Calu3 (cell line): Measurements from ENCODE around the gene NDUFB8. TPM values are rescaled to one million over a fixed set of nuclear protein-coding genes. Genes with fewer than 3 reads are reported as not detected.

Experiments
- BruUV-seq: library from RNA; stranded (reverse); fragments of 400-500 nt; replicated peaks from 2 replicates; lab custom pipeline; 2021; lab: Mats Ljungman, UMichigan
- CTCF ChIA-PET: fragments of 300-600 bp; sonication (Branson Sonifier 250); formaldehyde crosslinking; loops from one replicate; lab custom pipeline; 2022; ENCODE audit warnings: antibody characterized with exemption; lab: Charles Lee
- DNase-seq: peaks from one replicate; pipeline ENCODE4 v3.0.0; 2022
- H3K27ac Mint-ChIP-seq: one replicate; pipeline ENCODE4 v1.8.0; 2022; ENCODE audit warnings: mixed read lengths; ENCODE audit not compliant: unreplicated experiment
- H3K27me3 Mint-ChIP-seq: one replicate; pipeline ENCODE4 v1.8.0; 2022; ENCODE audit warnings: mixed read lengths; ENCODE audit not compliant: unreplicated experiment
- H3K36me3 Mint-ChIP-seq: one replicate; pipeline ENCODE4 v1.8.0; 2022; ENCODE audit warnings: mild to moderate bottlenecking, moderate library complexity, mixed read lengths; ENCODE audit not compliant: insufficient read depth, unreplicated experiment
- H3K4me1 Mint-ChIP-seq: one replicate; pipeline ENCODE4 v1.8.0; 2022; ENCODE audit warnings: mild to moderate bottlenecking, low read depth, mixed read lengths; ENCODE audit not compliant: unreplicated experiment
- H3K4me3 Mint-ChIP-seq: one replicate; pipeline ENCODE4 v1.8.0; 2022; ENCODE audit warnings: mild to moderate bottlenecking, low read depth, moderate library complexity, mixed read lengths; ENCODE audit not compliant: unreplicated experiment
- H3K9me3 Mint-ChIP-seq: one replicate; pipeline ENCODE4 v1.8.0; 2022; ENCODE audit warnings: low read depth, mixed read lengths; ENCODE audit not compliant: unreplicated experiment
- intact Hi-C: fragments of 100-400 bp; cut with micrococcal nuclease; formaldehyde crosslinking; loops from one replicate; pipeline ENCODE4 v1.10.0; 2022; ENCODE audit not compliant: unreplicated experiment
- total RNA-seq: library from RNA; stranded (reverse); gene quantifications from 2 replicates; pipeline ENCODE4 v1.2.3, GENCODE V29; 2022
- TF ChIP-seq, protein P1 (sequence below): fragments of 200-600 bp; IDR thresholded peaks from one replicate; pipeline ENCODE4 v1.8.0; 2022; ENCODE audit warnings: antibody characterized with exemption; ENCODE audit not compliant: unreplicated experiment

The NDUFB8 gene
- total RNA-seq, 1 experiment from 2014 or later = 128 TPM

DNA sequence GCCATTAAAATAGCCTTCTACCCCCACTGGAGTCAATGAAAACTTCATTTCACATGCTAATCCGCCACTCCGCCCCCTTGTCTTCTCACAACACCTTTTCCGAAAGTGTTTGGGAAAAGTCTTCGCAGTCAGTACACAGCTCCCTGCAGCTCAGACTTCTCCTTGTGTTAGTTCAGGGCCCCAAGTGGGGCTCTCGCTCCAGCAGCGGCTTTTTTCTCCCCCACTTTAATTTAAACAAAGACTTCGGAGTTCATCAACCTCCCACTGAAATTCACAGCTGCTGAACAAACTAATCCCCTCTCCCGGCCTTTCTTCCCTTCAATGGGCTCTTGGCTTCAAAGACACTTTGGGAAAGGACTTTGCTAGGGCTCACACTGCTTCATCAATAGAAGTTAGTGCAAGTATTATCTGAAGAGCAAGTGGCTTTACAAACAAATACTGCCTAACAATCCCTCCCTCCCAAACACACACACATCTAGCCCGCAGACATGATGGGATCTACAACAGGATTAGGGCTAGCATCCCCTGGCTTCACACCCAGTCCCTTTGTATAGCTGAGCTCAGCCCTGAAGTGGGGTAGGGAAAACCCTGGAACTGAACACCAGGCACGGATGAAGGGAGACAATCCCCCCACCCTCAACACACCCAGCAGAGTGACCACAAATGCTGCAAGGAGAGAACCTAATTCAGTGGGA lies 43.7 kb downstream of the NDUFB8 start:
- CTCF ChIA-PET = no interaction called here

GRCh38 chr10:100485366-100485765 lies 44.3 kb downstream of the NDUFB8 start:
- no peak for DNase-seq
- Mint-ChIP-seq H3K27ac (no peak overlapping the region), H3K9me3 (no peaks in the 10 kb centered on the region), H3K27me3 (peaks cover 27% of the 10 kb centered on the region), H3K4me3 (no peak overlapping the region), H3K36me3 (peaks cover 8% of the 10 kb centered on the region), H3K4me1 (no peaks in the 10 kb centered on the region)
- intact Hi-C loops = no loop called here
- TF ChIP-seq, protein P1, sequence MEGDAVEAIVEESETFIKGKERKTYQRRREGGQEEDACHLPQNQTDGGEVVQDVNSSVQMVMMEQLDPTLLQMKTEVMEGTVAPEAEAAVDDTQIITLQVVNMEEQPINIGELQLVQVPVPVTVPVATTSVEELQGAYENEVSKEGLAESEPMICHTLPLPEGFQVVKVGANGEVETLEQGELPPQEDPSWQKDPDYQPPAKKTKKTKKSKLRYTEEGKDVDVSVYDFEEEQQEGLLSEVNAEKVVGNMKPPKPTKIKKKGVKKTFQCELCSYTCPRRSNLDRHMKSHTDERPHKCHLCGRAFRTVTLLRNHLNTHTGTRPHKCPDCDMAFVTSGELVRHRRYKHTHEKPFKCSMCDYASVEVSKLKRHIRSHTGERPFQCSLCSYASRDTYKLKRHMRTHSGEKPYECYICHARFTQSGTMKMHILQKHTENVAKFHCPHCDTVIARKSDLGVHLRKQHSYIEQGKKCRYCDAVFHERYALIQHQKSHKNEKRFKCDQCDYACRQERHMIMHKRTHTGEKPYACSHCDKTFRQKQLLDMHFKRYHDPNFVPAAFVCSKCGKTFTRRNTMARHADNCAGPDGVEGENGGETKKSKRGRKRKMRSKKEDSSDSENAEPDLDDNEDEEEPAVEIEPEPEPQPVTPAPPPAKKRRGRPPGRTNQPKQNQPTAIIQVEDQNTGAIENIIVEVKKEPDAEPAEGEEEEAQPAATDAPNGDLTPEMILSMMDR = no peak
- no TSS peak for BruUV-seq
- CTCF ChIA-PET = no interaction called here

More for the DNA sequence above, 43.7 kb downstream of the NDUFB8 start:
- intact Hi-C loops = no loop called here
- no peak for DNase-seq
- Mint-ChIP-seq H3K9me3 (no peaks in the 10 kb centered on the region), H3K36me3 (peaks cover 8% of the 10 kb centered on the region), H3K4me1 (no peaks in the 10 kb centered on the region), H3K27ac (no peak overlapping the region), H3K27me3 (peaks cover 21% of the 10 kb centered on the region), H3K4me3 (no peak overlapping the region)
- TF ChIP-seq, protein P1 = no peak
- no TSS peak for BruUV-seq

DNA sequence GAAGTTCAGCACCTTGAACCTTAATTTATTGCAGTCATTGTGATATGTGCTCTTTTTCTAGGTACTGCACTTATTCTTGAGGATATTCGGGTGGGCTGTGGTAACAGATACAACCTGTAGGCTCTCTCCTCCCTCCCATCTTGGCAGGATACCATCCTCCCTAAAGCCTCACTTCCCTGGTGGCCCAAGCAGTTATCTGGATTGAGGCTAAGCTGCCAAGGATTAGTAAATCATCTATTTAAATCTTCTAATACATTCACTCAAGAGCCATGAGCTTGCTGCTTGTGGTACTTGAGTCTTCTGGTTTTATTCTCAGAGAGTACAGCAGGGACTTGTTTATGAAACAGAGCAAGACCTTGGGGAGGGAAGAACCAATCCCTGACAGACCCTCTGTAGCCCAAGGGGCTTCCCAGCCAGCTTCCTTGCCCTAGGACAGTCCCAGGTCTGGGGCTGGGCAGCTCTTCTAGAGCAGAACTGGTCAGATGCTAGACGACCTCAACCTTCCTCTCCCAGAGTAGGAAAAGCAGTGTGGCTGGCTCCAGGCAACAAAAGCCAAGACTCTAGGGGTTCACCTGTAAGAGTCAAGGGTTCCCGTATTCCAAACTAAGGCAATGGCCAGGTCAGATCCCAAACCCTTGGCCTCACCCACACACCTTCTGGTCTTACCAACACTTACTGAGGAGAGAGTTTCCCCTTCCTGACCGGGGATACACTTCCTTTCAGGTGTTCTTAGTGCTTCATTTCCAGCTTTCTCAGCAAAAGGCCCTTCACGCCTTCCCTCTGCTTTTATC lies 45.6 kb downstream of the NDUFB8 start:
- DNase-seq = no peak
- intact Hi-C loops = no loop called here
- Mint-ChIP-seq H3K36me3 (peaks cover 8% of the 10 kb centered on the region), H3K27me3 (peaks cover 40% of the 10 kb centered on the region), H3K4me3 (no peak overlapping the region), H3K9me3 (no peaks in the 10 kb centered on the region), H3K4me1 (no peaks in the 10 kb centered on the region), H3K27ac (no peak overlapping the region)
- BruUV-seq = no TSS peak
- CTCF ChIA-PET = no interaction called here
- TF ChIP-seq, protein P1 = no peak

GRCh38 chr10:100482834-100483185 lies 46.9 kb downstream of the NDUFB8 start:
- H3K4me3 Mint-ChIP-seq = peak overlapping the region; percentile 81
- peaks cover 8% of the 10 kb centered on the region for H3K36me3 Mint-ChIP-seq
- no peaks in the 10 kb centered on the region for H3K9me3 Mint-ChIP-seq
- TF ChIP-seq, protein P1 = no peak
- peaks cover 49% of the 10 kb centered on the region for H3K27me3 Mint-ChIP-seq
- no peak for DNase-seq
- H3K4me1 Mint-ChIP-seq = no peaks in the 10 kb centered on the region
- no TSS peak for BruUV-seq
- CTCF ChIA-PET = interaction anchor here (0.6 to 2.1 kb wide), 8 partner anchors 15 to 396 kb away, joined by 3 to 9 read pairs (median 7); partner anchors contain the start of genes BLOC1S2 and HIF1AN
- no peak overlapping the region for H3K27ac Mint-ChIP-seq
- intact Hi-C loops = no loop called here
